ENCODE results near the gene POLR3B.
"Not testable (repeated sequence)": the region's sequence is repeated elsewhere in the genome, so short reads cannot be mapped to it uniquely, and the experiment has no call there.

POLR3B gene

GRCh38 chr12:106357549-106358395 is at the start of gene POLR3B:
Gene POLR3B, plus strand, starts transcription at chr12:106357748. Its CDS starts 132 bp downstream, at chr12:106357880.
- DNase-seq (ENCODE audit: low read depth): peak; percentile 97

DNA sequence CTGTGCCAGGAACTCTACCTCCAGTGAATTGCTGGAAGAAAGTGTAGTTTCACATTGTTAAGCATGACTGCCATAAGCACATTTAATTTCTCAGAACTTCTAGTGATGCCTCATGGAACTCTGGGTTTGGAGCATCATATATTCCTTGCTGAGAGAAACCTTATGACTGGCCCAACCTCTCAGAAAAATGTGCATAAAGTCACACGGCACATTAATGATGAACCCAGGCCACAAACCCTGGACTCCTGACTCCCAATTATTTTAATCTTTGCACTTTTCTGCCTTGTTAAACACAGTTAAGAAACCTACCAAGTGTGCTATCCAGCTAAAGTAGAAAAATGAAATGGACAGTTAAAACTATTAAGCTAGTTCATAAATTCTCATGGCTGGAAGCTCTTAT is 49.4 kb upstream of the POLR3B start:
- no peak for DNase-seq (ENCODE audit: low read depth)

DNA sequence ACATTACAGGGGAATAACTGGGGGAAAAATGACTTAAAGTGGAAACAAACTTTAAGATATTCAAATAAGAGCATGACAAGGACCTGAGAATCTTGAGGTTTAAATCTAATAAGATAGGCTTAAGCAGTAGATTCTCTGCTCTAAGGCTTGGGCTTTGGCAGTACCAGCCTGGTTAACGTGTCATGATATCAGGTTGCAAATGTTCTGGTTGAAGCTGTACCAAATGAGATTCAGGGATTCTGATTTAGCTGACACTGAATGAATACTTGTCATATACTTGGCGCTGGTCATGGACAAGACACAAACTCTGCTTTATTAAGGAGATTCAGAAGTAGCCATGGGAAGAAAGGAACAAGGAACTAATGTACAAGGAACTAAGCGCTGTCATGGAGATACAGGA is 48.9 kb upstream of the POLR3B start:
- DNase-seq (ENCODE audit: low read depth): no peak

GRCh38 chr12:106309671-106310505 is 47.7 kb upstream of the POLR3B start:
- DNase-seq (ENCODE audit: low read depth): peak; percentile 77

GRCh38 chr12:106310687-106311086 is 46.9 kb upstream of the POLR3B start:
- DNase-seq (ENCODE audit: low read depth): no peak

DNA sequence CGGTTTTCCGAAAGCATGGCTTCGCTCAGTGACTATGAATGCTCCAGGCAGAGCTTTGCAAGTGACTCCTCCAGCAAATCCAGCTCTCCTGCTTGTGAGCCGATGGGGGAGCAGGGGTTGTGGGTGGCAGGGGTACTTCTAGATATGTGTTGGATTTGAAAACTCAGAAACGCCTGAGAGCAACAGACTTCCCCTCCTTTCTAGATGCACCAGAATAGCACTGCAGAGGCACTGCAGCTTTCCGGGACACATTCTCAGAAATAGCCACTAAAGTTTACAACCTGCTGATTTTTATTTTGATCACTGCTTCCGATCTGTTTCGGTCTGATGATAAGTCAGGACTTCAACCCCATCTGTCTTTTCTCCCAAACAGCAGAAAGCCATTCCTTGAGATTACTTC is 46.4 kb upstream of the POLR3B start:
- no peak for DNase-seq (ENCODE audit: low read depth)

DNA sequence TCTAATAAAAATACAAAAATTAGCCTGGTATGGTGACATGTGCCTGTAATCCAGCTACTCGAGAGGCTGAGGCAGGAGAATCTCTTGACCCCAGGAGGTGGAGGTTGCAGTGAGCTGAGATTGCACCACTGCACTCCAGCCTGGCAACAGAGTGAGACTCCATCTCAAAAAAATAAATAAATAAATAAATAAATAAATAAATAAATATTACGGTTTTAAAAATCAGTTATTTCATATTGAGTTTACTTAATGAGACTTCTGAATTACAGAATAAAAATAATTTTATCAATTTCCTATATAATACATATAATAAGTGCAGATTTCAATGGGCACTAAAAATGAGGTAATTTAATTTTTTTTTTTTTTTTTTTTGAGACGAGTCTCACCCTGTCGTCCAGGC is 44.1 kb upstream of the POLR3B start:
- DNase-seq (ENCODE audit: low read depth): not testable (repeated sequence)

GRCh38 chr12:106315523-106315922 is 42.0 kb upstream of the POLR3B start:
- DNase-seq (ENCODE audit: low read depth): no peak

DNA sequence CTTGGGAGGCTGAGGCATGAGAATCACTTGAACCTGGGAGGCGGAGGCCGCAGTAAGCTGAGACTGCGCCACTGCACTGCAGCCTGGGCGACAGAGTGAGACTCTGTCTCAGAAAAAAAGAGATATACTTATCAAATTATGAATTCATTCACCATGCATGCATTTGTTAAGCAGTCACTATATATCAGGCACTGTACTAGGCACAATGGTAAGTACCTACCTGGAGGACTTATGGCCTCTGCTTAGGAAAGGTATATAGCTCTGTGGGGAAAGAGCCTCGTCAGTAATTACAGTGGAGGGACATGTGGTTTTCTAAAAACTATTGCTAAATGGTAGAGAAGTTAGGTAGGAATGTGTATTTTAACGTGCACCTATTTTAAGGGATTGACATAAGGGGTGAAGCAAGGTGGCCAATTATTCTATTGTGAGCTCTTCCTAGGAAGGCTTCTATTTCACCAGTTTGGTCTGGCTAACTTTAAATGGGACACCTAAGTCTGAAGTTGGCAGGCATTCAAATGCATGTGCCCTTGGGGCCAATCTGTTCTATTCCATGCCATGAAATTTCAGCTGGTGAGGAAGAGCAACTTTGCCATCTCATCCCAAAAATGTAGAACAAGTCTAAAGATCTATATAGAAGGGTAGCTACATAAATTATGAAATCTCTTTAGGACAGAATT is 40.0 kb upstream of the POLR3B start:
- DNase-seq (ENCODE audit: low read depth): no peak

DNA sequence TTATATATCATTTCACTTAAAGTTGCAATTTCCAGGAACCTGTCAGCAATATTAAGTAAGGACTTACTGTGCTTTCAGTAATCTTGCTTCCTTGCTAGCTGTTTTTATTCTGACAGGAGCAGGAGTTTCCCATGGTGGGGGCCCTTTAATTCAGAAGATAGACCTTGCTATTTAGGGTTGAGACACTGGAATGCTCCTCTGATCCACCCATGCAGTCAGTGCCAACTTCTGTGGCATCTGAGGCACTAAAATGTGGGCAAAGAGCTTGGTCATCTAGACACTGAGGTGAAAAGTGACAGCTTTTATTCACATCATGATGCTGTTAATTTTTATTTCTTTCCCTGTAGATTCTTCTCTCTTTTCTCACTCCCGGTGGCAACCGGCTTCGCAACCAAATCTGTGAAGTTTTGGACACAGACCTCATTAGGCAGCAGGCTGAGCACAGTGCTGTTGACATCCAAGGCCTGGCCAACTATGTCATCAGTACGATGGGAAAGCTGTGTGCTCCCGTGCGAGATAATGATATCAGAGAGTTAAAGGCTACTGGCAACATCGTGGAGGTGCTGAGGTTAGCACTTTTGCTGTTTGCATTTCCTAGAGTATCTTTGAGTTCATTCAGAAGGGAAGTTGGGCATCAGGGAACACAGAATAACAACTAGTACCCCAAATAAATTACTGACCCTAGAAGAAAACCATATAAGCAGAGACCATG is 36.3 kb upstream of the POLR3B start:
- no peak for DNase-seq (ENCODE audit: low read depth)

GRCh38 chr12:106323537-106323936 is 34.0 kb upstream of the POLR3B start:
- no peak for DNase-seq (ENCODE audit: low read depth)

- no peak for DNase-seq (ENCODE audit: low read depth)
Observed at GRCh38 chr12:106327309-106327869, 30.2 kb upstream of the POLR3B start.

- DNase-seq (ENCODE audit: low read depth): no peak
Observed at GRCh38 chr12:106328735-106329134, 28.8 kb upstream of the POLR3B start.

DNA sequence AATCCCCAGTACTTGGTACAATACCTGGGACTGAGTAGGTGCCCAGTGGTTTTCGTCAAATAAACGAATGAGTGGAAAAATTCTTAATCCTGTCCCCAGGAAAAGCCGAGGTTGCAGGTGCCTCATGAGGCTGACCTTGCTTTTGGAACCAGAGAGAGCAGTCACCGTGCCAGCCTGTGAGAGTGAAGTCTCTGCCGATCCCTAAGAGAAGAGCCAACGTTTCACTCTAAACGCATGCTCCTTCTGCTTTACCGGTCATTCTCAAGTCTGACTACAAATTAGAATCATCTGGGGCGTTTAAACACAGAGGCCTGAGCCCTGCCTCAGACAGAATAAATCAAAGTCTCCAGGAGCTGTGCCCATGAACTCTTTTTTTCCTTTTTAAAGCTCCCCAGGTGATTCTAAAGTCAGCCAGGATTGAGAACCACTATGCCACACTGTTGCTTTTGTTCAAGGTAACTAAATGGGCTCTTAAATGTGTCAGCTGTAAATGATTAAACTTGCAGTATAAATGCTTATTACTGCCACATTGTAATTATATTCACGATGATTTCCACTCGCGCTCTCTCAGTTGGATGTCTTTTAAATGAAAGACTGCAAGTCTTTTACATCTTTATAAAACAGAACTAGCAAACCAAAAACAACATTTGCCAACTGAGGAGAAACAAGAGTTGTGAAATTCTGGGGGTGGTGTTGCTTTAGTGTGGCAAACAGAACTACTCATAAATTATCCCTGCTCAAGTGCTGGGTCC is 28.1 kb upstream of the POLR3B start:
- no peak for DNase-seq (ENCODE audit: low read depth)

- no peak for DNase-seq (ENCODE audit: low read depth)
Observed at GRCh38 chr12:106331599-106331998, 25.9 kb upstream of the POLR3B start.

DNA sequence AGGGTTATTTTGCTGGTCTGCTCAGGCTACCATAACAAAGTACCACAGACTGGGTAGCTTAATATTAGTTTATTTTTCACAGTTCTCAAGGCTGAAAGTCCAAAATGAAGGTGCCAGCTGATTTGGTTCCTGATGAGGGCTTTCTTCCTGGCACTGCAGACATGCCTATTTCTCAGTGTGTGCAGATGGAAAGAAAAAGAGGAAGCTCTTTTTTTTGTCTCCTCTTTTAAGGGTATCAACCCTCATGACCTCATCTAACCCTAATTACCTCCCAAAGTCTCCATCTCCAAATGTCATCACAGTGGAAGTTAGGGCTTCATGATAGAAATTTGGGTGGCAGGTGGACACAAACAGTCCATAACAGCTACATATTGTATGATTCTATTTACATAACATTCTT is 25.0 kb upstream of the POLR3B start:
- no peak for DNase-seq (ENCODE audit: low read depth)

DNA sequence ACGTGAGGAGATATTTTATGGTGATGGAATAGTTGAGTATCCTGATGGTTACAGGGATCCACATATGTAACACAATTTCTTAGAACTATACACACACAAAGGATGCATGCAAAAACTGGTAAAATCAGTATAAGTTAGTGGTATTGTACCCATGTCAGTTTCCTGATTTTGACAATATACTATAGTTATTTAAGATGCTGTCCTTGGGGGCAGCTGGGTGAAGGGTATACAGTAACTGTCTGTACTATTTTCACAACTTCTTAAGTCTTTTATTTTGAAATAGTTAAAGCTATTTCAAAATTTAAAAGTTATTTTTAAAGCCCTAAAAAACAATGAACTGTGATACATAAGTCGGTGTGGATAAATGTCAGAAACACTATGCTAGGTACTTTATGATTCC is 24.5 kb upstream of the POLR3B start:
- DNase-seq (ENCODE audit: low read depth): no peak

DNA sequence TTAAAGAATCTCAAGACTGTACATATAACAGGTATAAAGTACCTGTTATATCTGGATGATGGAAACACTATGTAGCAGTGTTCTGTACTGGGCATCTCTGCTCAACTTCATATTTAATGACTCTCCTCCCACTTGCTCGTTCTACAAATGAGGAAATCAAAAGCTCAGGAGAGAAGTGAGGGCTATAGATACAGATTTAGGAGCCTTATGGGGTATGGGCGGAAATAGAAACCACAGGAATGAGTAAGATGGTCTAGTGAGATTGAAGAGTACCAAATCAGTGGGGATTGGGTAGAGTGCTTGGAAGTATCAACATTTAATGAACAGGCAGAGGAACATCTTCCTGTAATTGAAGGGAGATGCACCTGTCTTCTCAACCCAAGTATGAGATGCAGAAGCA is 23.8 kb upstream of the POLR3B start:
- no peak for DNase-seq (ENCODE audit: low read depth)

DNA sequence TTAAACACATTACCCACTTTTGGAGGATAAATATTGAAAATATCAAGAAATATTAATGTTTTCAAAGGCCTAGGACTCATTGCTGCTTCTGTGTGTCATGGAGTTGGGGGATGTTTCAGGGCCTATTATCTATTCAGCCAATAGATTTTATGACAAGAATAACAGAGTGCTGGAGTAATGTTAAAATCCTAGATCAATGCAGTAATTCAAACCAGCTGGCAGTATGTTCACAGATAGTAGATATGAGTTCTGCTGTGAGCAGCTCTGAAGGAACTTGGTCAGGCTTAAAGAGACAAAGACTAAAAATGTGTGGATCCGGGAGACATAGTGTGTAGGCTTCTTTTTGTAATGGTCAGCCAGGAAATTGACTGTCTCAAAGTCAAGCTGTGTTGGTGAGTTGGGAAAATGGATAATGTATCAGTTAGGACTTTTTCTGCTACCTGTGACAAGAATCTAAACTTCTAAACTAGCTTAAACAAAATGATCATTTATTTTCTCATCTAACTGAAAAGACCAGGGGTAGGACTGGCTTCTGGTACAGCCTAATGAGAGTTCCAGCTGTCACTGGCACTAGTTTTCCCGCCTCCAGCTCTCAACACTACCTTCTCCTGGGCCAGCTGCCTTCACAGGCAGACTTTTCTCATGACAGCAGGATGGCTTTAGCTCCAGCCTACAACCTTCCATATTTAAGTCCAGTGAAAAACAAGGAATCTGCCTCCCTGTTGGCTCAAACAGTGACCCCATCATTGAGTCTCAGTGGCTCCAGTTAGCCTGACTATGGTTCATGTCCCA is 16.3 kb upstream of the POLR3B start:
- no peak for DNase-seq (ENCODE audit: low read depth)
